Amniotic stem cell (primary cell): ENCODE measurements around the gene IL21R.
"Not testable (repeated sequence)": the region's sequence is repeated elsewhere in the genome, so short reads cannot be mapped to it uniquely, and the experiment has no call there.

ENCODE experiments used
- DNase-seq: peaks from one replicate; lab custom pipeline; 2025; lab: John Stamatoyannopoulos, UW

The IL21R gene

GRCh38 chr16:27445502-27446175 is 43.7 kb downstream of the IL21R start:
- DNase-seq = no peak

DNA sequence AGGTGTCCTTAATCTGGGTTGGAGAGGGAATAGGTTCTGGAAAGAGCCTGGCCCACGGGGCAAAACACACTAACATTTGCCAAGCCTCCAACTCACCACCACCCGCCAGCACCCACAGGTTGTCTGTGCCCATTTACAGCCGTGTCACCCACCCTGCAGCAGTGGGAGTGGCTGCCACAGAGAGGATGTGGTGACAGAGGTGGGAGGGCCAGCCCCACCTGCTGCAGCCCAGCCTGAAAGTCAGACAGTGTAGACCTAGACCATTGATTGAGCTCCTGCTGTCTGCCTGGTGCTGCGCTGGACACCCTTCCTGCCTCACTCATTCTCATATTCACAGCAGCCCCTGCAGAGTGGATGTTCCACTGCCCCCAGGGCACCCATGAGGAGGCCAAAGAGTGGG is 44.7 kb downstream of the IL21R start:
- no peak for DNase-seq

GRCh38 chr16:27447301-27447700 is 45.3 kb downstream of the IL21R start:
- DNase-seq = no peak

GRCh38 chr16:27448532-27449433 is 46.8 kb downstream of the IL21R start:
- no peak for DNase-seq

DNA sequence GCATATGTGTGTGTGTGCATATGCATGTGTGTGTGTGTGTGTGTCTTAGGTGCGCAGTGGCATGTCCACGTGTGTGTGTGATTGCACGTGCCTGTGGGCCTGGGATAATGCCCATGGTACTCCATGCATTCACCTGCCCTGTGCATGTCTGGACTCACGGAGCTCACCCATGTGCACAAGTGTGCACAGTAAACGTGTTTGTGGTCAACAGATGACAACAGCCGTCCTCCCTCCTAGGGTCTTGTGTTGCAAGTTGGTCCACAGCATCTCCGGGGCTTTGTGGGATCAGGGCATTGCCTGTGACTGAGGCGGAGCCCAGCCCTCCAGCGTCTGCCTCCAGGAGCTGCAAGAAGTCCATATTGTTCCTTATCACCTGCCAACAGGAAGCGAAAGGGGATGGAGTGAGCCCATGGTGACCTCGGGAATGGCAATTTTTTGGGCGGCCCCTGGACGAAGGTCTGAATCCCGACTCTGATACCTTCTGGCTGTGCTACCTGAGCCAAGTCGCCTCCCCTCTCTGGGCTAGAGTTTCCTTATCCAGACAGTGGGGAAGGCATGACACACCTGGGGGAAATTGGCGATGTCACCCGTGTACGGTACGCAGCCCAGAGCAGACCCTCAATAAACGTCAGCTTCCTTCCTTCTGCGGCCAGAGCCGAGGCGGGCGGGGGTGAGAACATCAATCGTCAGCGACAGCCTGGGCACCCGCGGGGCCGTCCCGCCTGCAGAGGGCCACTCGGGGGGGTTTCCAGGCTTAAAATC is 47.6 kb downstream of the IL21R start:
- DNase-seq = no peak

GRCh38 chr16:27450196-27450549 is 48.2 kb downstream of the IL21R start:
- DNase-seq = no peak

GRCh38 chr16:27452569-27453493 is 50.9 kb downstream of the IL21R start:
- no peak for DNase-seq

GRCh38 chr16:27453494-27453825 is 51.5 kb downstream of the IL21R start:
- no peak for DNase-seq

GRCh38 chr16:27455700-27456099 is 53.7 kb downstream of the IL21R start:
- DNase-seq = no peak

GRCh38 chr16:27457605-27457900 is 55.6 kb downstream of the IL21R start:
- not testable (repeated sequence) for DNase-seq

DNA sequence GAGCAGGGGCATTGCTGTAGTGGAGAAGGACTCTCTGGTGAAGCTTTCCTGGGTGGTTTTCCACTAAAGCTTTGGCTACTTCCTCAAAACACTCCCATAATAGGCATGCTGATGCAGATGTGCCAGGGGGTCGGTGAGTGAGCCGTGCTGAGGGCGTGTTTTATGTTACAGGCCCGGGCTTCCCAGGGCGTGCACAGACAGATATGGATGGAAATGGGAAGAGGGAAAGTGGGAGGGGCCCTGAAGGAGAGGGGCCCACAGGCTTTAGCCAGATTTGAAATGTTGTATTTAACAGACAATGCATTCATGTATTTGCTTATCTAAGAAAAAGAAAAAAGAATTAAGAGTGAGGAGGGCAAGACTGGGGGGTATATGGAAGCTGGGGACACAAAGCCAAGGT is 56.3 kb downstream of the IL21R start:
- no peak for DNase-seq

DNA sequence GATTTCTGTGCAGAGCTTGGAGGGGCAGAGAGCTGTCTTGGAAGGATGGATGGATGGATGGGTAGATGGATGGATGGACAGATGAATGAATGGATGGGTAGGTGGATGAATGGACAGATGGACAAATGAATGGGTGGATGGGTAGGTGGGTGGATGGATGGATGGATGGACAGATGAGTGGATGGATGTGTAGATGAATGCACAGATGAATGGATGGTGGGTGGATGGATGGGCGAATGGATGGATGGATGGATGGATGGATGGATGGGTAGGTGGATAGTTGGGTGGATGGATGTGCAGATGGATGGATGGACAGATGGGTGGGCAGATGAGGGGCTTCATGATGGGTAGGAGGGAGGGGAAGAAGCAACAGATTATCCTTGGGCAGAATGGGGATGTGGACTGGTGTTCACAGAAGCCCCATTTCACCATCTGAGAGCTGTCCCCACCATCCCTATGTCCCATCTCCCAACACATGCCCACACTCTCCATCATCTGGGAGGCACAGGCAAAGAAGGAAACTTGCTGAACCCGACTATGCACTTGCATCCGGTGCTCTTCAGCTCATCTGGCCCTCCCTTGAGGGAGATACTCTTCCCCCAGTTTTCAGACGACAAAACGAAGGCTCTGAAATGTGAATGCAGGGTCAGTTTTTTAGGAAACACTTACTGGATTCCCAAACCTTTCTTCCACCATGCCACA is 57.2 kb downstream of the IL21R start:
- no peak for DNase-seq

DNA sequence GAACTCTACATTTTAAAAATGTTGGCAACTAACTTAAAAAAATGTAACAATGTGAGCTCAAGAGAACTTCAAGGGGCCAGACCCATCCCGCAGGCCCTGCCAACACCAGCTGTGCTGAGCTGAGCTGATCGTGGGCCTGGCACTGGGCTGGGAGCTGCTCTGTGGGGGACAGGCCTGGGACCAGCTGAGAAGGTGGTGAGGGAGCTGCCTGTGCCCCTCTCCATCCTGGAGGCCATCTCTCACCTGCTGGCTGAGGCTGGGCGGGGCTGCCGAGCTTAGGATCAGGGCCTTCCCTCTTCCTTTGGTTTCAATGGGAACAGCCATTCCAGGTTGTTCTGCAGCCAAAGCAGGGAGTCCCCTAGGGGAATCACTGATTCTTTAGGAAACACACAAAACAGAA is 58.2 kb downstream of the IL21R start:
- DNase-seq = no peak

- DNase-seq = no peak
Measured at GRCh38 chr16:27460663-27461482, 58.9 kb downstream of the IL21R start.

- no peak for DNase-seq
Measured at GRCh38 chr16:27461483-27462171, 59.7 kb downstream of the IL21R start.

GRCh38 chr16:27462200-27462845 is 60.3 kb downstream of the IL21R start:
- DNase-seq = no peak

DNA sequence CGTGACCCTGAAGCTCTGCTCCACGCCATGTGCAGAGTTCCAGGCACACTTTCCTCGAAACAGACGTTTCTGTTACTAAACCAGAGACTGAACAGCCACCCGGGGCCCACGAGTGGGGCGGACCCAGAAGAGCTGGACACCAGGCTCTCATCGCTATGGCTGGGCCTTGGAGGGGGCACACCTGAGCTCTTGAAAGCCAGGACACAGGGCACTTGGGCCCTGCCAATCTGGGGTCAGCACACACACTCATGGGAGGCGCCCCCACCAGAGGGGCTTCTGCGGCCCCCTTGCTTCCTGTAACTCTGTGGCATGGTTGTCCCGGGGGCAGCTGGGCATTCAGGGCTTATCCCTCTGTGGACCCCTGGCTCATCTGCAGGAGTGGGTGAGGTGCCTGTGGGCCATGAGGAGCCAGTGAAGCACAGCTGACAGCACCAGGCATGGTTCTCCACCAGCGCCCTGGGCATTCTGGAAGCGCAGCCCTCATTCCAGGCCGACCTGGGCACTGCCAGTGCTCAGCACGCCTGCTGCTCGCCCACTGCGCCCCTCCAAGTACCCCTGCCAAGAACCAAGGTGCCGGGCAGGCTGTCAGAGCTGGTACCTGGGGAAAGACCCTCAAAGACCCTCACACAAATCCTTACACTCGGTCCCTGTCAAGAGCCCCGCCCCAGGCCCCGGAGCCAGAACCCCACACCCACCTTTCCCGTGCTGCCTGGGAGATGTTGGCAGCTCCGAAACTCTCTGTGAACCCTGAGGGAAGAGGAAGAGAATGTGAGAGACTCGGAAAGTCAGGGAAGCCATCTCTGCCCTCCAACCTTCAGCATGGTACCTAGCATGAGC is 61.1 kb downstream of the IL21R start:
- DNase-seq = no peak
